ENCODE results near the gene CDAN1. TPM values are rescaled to one million over a fixed set of nuclear protein-coding genes. Genes with fewer than 3 reads are reported as not detected.
"Not testable (repeated sequence)": the region's sequence is repeated elsewhere in the genome, so short reads cannot be mapped to it uniquely, and the experiment has no call there.

The CDAN1 gene
- total RNA-seq, 1 donor from 2014 or later: 12.9 TPM

DNA sequence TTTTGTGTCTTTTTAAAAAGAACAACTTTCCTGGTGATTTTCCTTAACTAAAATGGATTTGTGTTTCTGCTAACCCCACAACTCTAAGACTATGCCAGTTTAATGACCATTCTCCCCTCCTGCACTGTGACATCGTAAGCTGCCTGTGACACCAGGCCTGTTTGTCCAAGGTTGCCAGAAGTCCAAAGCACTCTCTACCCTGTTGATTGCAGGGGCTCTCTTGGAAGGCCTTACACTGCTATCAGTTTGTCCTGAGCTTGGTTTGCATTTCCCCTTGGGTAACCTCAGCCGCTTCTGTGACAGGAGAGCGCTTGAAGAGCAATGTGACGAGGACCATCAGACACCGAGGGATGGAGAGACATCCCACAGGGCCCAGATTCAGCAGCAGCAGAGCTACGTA lies 55.8 kb downstream of the CDAN1 start:
- Histone ChIP-seq H3K27me3 (ENCODE audit: control insufficient read depth, insufficient read depth, low read length) (no peaks in the 10 kb centered on the region), H3K4me3 (ENCODE audit: low read depth, low read length) (no peak overlapping the region), H3K36me3 (ENCODE audit: control insufficient read depth, insufficient read depth, low read length) (no peaks in the 10 kb centered on the region)
- DNase-seq (ENCODE audit: low read depth): no peak
- no peak for TF ChIP-seq CTCF (IDR thresholded peaks at IDR 0.05; ENCODE audit: insufficient read depth, low read length, poor library complexity, severe bottlenecking)

DNA sequence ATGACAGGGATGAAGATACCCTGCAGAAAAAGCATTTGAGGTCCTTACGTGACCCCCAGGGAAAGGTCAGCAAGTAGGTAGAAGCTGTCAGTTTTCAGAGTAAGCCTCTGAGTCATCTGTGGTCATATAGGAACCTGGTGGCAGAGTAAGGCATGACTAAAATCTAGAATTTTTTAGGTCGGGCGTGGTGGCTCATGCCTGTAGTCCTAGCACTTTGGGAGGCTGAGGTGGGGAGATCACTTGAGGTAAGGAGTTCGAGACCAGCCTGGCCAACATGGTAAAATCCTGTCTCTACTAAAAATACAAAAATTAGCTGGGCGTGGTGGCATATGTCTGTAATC lies 56.8 kb downstream of the CDAN1 start:
- H3K27me3 ChIP-seq (ENCODE audit: control insufficient read depth, insufficient read depth, low read length); DNase-seq (ENCODE audit: low read depth); H3K4me3 ChIP-seq (ENCODE audit: low read depth, low read length); H3K36me3 ChIP-seq (ENCODE audit: control insufficient read depth, insufficient read depth, low read length): not testable (repeated sequence)

GRCh38 chr15:42679285-42680141 lies 57.4 kb downstream of the CDAN1 start:
- Histone ChIP-seq H3K4me3 (ENCODE audit: low read depth, low read length) (no peak overlapping the region), H3K27me3 (ENCODE audit: control insufficient read depth, insufficient read depth, low read length) (no peaks in the 10 kb centered on the region), H3K36me3 (ENCODE audit: control insufficient read depth, insufficient read depth, low read length) (no peaks in the 10 kb centered on the region)
- DNase-seq (ENCODE audit: low read depth): no peak
- TF ChIP-seq CTCF (IDR thresholded peaks at IDR 0.05; ENCODE audit: insufficient read depth, low read length, poor library complexity, severe bottlenecking): no peak

- no peaks in the 10 kb centered on the region for H3K27me3 ChIP-seq (ENCODE audit: control insufficient read depth, insufficient read depth, low read length)
- TF ChIP-seq CTCF (IDR thresholded peaks at IDR 0.05; ENCODE audit: insufficient read depth, low read length, poor library complexity, severe bottlenecking): no peak
- H3K36me3 ChIP-seq (ENCODE audit: control insufficient read depth, insufficient read depth, low read length): no peaks in the 10 kb centered on the region
- H3K4me3 ChIP-seq (ENCODE audit: low read depth, low read length): no peak overlapping the region
- no peak for DNase-seq (ENCODE audit: low read depth)
Measured at GRCh38 chr15:42675021-42675420, 61.9 kb downstream of the CDAN1 start.

DNA sequence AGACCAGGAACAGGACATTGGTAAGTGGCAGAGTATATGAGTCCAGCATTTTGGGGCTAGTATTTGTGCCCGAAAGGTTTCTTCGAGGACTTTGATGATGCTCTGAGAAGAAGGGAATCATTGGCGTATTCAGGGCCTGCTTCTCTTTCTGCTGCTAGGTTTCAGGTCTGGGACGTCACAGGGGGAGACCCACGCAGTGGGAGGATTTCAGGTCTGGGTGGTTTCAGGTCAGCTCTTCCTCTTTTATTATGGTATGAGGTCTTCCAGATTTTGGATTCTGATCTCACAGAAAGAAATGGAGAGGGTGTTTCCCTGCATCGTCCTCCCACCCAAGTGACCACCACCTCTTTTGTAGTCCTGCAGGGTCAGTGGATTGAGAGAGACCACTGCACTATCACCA lies 62.5 kb downstream of the CDAN1 start:
- Histone ChIP-seq H3K36me3 (ENCODE audit: control insufficient read depth, insufficient read depth, low read length) (no peaks in the 10 kb centered on the region), H3K4me3 (ENCODE audit: low read depth, low read length) (no peak overlapping the region), H3K27me3 (ENCODE audit: control insufficient read depth, insufficient read depth, low read length) (no peaks in the 10 kb centered on the region)
- TF ChIP-seq CTCF (IDR thresholded peaks at IDR 0.05; ENCODE audit: insufficient read depth, low read length, poor library complexity, severe bottlenecking): no peak
- no peak for DNase-seq (ENCODE audit: low read depth)

Other genes starting within 250 kb of the CDAN1 start
- 30.9 and 32.5 TPM in 2 replicates for gene ZNF106, start 246.0 kb downstream of the CDAN1 start, total RNA-seq
- gene SNAP23, start 241.5 kb downstream of the CDAN1 start, total RNA-seq: 71.5 and 89.5 TPM in 2 replicates
- gene LRRC57, start 188.3 kb downstream of the CDAN1 start, total RNA-seq: 18.2 and 24.2 TPM in 2 replicates
- gene HAUS2, start 188.3 kb downstream of the CDAN1 start, total RNA-seq: 31.1 and 35.3 TPM in 2 replicates
- 4.7 and 5.7 TPM in 2 replicates for gene STARD9, start 161.5 kb downstream of the CDAN1 start, total RNA-seq
- gene TTBK2, start 183.7 kb upstream of the CDAN1 start, total RNA-seq: 12.5 and 20.1 TPM in 2 replicates

Measured in kidney epithelial cell (primary cell).